ENCODE measurements around the gene ADGRV1. TPM values are rescaled to one million over a fixed set of nuclear protein-coding genes. Genes with fewer than 3 reads are reported as not detected.

The ADGRV1 gene
- total and polyA plus RNA-seq, 9 of the 15 experiments (the other 6 are each of a cell fraction or from before 2014, with no cell fraction given): 21.7 to 156 (median 58.2) TPM

DNA sequence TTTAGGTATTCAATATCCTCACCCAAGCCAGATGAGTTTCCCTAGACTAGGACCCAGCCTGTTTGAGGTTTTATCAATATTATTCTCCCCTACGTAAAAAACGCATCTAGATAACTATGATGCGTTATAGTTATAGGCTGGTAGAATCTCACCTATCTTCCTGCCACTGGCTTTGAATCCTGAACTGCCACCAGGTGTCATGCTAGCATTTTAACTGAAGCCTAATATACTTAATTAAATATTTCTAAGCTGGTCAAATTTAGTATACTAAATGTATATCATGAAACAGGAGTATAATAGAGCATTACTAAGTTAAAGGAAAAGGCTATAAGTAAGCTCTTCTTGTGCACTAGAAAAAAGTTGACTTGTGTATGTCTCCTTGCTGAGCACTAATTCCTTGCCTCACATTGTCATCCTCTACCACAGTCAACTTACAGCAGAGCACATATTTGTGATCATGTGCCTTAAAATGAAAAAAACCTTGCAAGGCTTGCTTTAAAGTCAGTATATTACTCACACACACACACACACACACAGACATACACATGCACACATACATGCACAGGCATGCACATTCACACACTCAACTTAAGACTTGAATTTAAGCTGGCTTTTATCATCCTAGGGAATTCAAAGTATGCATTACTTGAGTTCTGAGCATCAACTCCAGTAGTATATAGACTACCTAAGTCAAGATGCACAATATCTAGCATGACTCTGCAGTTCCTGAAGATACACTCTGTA lies 303.4 kb downstream of the ADGRV1 start:
- WGBS (ENCODE audit: insufficient coverage, low coverage, missing lambda C conversion rate): 82% methylated on average over 3 of the region's 3 CpGs
- no TSS peak for BruUV-seq (replicated peaks)
- POLR2A ChIA-PET: no interaction called here
- in situ Hi-C loops (cut with MboI) (loop anchor here (10.0 kb wide), 1 partner anchor 523 kb away; the partner anchor contains the start of gene ARRDC3), intact Hi-C loops (cut with micrococcal nuclease) (no loop called here)
- DNase-seq (ENCODE audit: extremely low read depth in 1 of 4, low spot score in 3 of 4) (no peak), ATAC-seq (no peak; the same call in 2 of the 3 replicates), FAIRE-seq (no peak)
- no peaks in the 10 kb centered on the region for H3K4me1 ChIP-seq (replicated peaks in 1 of 2; ENCODE audit: control insufficient read depth in 2 of 2, insufficient read depth in 2 of 2, low read length in 2 of 2)
- H3K27me3 ChIP-seq (ENCODE audit: control insufficient read depth in 2 of 2, insufficient read depth in 2 of 2, low read length in 2 of 2): no peaks in the 10 kb centered on the region
- CTCF ChIA-PET (ENCODE audit: low intra/inter-chr PET ratio): interaction anchor here (2.9 kb wide), 1 partner anchor 523 kb away, joined by 13 read pairs; no protein-coding TSS in a partner anchor
- TF ChIP-seq ZNF124 (CRISPR knock-in tag; IDR thresholded peaks at IDR 0.05) (no peak), ZNF639 (CRISPR knock-in tag; conservative IDR thresholded peaks at IDR 0.05 in 1 of 2, IDR thresholded peaks at IDR 0.05 in 1 of 2) (no peak), BRCA1 (IDR thresholded peaks at IDR 0.05) (no peak), BRCA1 (CRISPR knock-in tag; IDR thresholded peaks at IDR 0.05) (no peak), C11orf30 (IDR thresholded peaks at IDR 0.05; ENCODE audit: low read depth) (0 out of 2 replicates have a peak, but pooled peaks have one; percentile 7), NFE2 (IDR thresholded peaks at IDR 0.05; ENCODE audit: low read depth) (peak; percentile 15; the same call in 1 of the 2 replicates), CREBBP (IDR thresholded peaks at IDR 0.05; ENCODE audit: low read depth, low read length) (no peak)
- peaks cover 29% of the 10 kb centered on the region; the same call in 1 of the 3 replicates for H3K36me3 ChIP-seq (ENCODE audit: control insufficient read depth, insufficient read depth, low read length)
- H3K9me1 ChIP-seq (ENCODE audit: control insufficient read depth, insufficient read depth, low read length): no peaks in the 10 kb centered on the region
- H3K9ac ChIP-seq (ENCODE audit: insufficient read depth in 1 of 2, low read depth in 2 of 2, low read length in 2 of 2): no peak overlapping the region
- no peak overlapping the region for H3K27ac ChIP-seq (ENCODE audit: extremely low read depth, low read depth, low read length)
- H3K4me2 ChIP-seq (ENCODE audit: insufficient read depth, low read length): no peak overlapping the region
- H2AFZ ChIP-seq (ENCODE audit: low read depth, low read length): no peak overlapping the region
- H3K4me3 ChIP-seq: no peak overlapping the region
- no peaks in the 10 kb centered on the region for H3K79me2 ChIP-seq (ENCODE audit: control insufficient read depth, insufficient read depth, low read length)
- no peaks in the 10 kb centered on the region for H3K9me3 ChIP-seq (replicated peaks; ENCODE audit: control insufficient read depth, insufficient read depth, low read depth, low read length)
- no peaks in the 10 kb centered on the region for H4K20me1 ChIP-seq (replicated peaks; ENCODE audit: control insufficient read depth, insufficient read depth, low read length)

Measured in K562 (cell line).